ENCODE measurements around the gene WDPCP. TPM values are rescaled to one million over a fixed set of nuclear protein-coding genes. Genes with fewer than 3 reads are reported as not detected.

The WDPCP gene
- total and polyA plus RNA-seq, 2 of the 8 experiments (the other 6 are each of a cell fraction or from before 2014, with no cell fraction given): 9.3 to 25.8 TPM

DNA sequence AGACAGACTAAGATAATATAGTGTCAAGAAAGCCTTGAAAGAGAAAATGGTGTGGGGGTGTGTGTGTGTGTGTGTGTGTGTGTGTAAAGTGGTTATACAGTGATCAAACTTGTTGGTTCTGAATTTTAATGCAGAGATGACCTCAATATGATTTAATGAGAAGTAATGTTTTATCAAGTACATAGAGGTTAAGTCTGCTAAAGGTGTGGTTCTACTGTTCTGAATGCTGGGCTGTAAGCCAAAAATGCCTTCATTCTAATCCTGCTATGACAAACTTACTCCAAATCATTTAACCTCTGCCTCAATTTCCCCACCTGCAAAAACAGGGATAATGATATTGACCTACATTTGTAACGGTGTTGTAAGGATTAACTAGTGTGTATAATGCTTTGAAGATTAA is 87.9 kb downstream of the WDPCP start:
- Histone ChIP-seq H3K4me3 (ENCODE audit: extremely low read depth in 1 of 4, insufficient read depth in 2 of 4, low read depth in 3 of 4, low read length in 4 of 4) (no peak overlapping the region), H3K79me1 (ENCODE audit: low read depth, low read length) (no peaks in the 10 kb centered on the region), H3K9me3 (ENCODE audit: insufficient read depth in 2 of 2, low read depth in 1 of 2, low read length in 1 of 2) (no peaks in the 10 kb centered on the region), H2AFZ (ENCODE audit: low read length) (no peak overlapping the region), H3K56ac (replicated peaks; ENCODE audit: insufficient read length, low read depth, low read length) (no peak overlapping the region), H3K14ac (ENCODE audit: insufficient read length) (no peak overlapping the region), H2AK5ac (ENCODE audit: low read depth, low read length) (no peak overlapping the region), H4K5ac (ENCODE audit: insufficient read length, low read depth, low read length) (no peak overlapping the region), H4K8ac (ENCODE audit: extremely low read depth, insufficient read depth, low read length) (no peak overlapping the region), H3K4me2 (ENCODE audit: insufficient read depth in 1 of 2, low read depth in 2 of 2, low read length in 2 of 2) (no peak overlapping the region), H3K27ac (ENCODE audit: low read depth, low read length) (no peak overlapping the region), H3K9ac (replicated peaks in 1 of 4; ENCODE audit: extremely low read depth in 1 of 4, low read depth in 3 of 4, low read length in 3 of 4) (no peak overlapping the region), H3K23ac (ENCODE audit: insufficient read length) (no peak overlapping the region), H3K27me3 (replicated peaks in 1 of 4; ENCODE audit: control insufficient read depth in 3 of 4, extremely low read depth in 1 of 4, insufficient read depth in 3 of 4, low read length in 3 of 4) (no peaks in the 10 kb centered on the region), H2BK15ac (ENCODE audit: low read length) (no peak overlapping the region), H4K91ac (replicated peaks; ENCODE audit: insufficient read length, low read length) (no peak overlapping the region), H2BK120ac (replicated peaks; ENCODE audit: low read depth, low read length) (no peak overlapping the region), H2BK12ac (ENCODE audit: low read depth, low read length) (no peak overlapping the region), H2BK20ac (ENCODE audit: low read length) (no peak overlapping the region), H3K23me2 (ENCODE audit: low read depth, low read length) (no peaks in the 10 kb centered on the region), H3K79me2 (ENCODE audit: control insufficient read depth in 1 of 2, insufficient read depth in 2 of 2, low read length in 2 of 2) (peaks cover 0 to 35% of the 10 kb centered on the region in 2 experiments; a peak in 2 of 4 replicates), H3K18ac (ENCODE audit: extremely low read depth, low read length) (no peak overlapping the region), H2BK5ac (ENCODE audit: low read depth, low read length) (no peak overlapping the region), H3K4me1 (replicated peaks in 1 of 4; ENCODE audit: control insufficient read depth in 3 of 4, insufficient read depth in 4 of 4, low read length in 3 of 4) (peaks cover 0 to 3% (median 1%) of the 10 kb centered on the region in 4 experiments; a peak in 2 of 7 replicates), H3K4ac (replicated peaks; ENCODE audit: insufficient read length, low read depth, low read length) (no peak overlapping the region), H4K20me1 (replicated peaks in 1 of 2; ENCODE audit: control insufficient read depth in 1 of 2, insufficient read depth in 2 of 2, low read length in 2 of 2) (no peaks in the 10 kb centered on the region), H3K36me3 (ENCODE audit: control insufficient read depth in 2 of 4, insufficient read depth in 4 of 4, low read length in 3 of 4) (no peaks in the 10 kb centered on the region)
- POLR2A ChIA-PET (ENCODE audit: partially characterized antibody): interaction anchor here (1.3 kb wide), 1 partner anchor 11 kb away, joined by 3 read pairs; no protein-coding TSS in a partner anchor
- FAIRE-seq (no peak), DNase-seq (ENCODE audit: low read depth in 1 of 2, low spot score in 2 of 2) (no peak)
- CTCF ChIA-PET (ENCODE audit: partially characterized antibody): interaction anchor here (0.5 to 3.6 kb wide), 4 partner anchors 12 to 126 kb away, joined by 3 to 26 read pairs (median 6); no protein-coding TSS in a partner anchor
- 94% methylated on average over 1 of the region's 1 CpG; no CpG with 5 or more reads in 1 of the 2 experiments for WGBS, 2 experiments (ENCODE audit: extremely low coverage in 1 of 2, insufficient coverage in 1 of 2, insufficient read length in 1 of 2, insufficient replicate concordance in 2 of 2, low coverage in 1 of 2, low lambda C conversion rate in 2 of 2, missing lambda C conversion rate in 1 of 2)
- TF ChIP-seq JUN (IDR thresholded peaks at IDR 0.05; ENCODE audit: low read depth, low read length) (no peak), RNF2 (IDR thresholded peaks at IDR 0.05; ENCODE audit: borderline replicate concordance, low read depth, low read length, missing control alignments, poor library complexity, severe bottlenecking) (no peak), TAF7 (optimal IDR thresholded peaks at IDR 0.05; ENCODE audit: borderline replicate concordance, low read depth, low read length) (no peak), POLR2A (IDR thresholded peaks at IDR 0.05; ENCODE audit: control extremely low read depth in 1 of 2, low read depth in 2 of 2, low read length in 2 of 2) (no peak), SP2 (IDR thresholded peaks at IDR 0.05; ENCODE audit: low read length) (no peak), FOSL1 (IDR thresholded peaks at IDR 0.05; ENCODE audit: insufficient read depth, low read depth, low read length) (no peak), BCL11A (IDR thresholded peaks at IDR 0.05; ENCODE audit: low read depth in 2 of 2, low read length in 2 of 2) (no peak)
- TF ChIP-seq, protein P1, sequence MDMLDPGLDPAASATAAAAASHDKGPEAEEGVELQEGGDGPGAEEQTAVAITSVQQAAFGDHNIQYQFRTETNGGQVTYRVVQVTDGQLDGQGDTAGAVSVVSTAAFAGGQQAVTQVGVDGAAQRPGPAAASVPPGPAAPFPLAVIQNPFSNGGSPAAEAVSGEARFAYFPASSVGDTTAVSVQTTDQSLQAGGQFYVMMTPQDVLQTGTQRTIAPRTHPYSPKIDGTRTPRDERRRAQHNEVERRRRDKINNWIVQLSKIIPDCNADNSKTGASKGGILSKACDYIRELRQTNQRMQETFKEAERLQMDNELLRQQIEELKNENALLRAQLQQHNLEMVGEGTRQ (IDR thresholded peaks at IDR 0.05; ENCODE audit: low read length): no peak
- TF ChIP-seq, protein P2, sequence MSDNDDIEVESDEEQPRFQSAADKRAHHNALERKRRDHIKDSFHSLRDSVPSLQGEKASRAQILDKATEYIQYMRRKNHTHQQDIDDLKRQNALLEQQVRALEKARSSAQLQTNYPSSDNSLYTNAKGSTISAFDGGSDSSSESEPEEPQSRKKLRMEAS (IDR thresholded peaks at IDR 0.05): no peak
